UCSD-AML1 (cell line): ENCODE results near the gene CTLA4.
A peak's percentile ranks its signal among the peaks of the same experiment; 100 is the strongest.

Experiments
- DNase-seq: peaks from one replicate; lab custom pipeline; 2025; ENCODE audit not compliant: unreplicated experiment; lab: John Stamatoyannopoulos, UW

The CTLA4 gene

GRCh38 chr2:203867561-203868200 is at the start of gene CTLA4:
Gene CTLA4, plus strand, starts transcription at chr2:203867771. Its CDS starts 172 bp downstream, at chr2:203867943.
- DNase-seq: no peak

- no peak for DNase-seq
These were observed 48.9 kb upstream of the CTLA4 start for GRCh38 chr2:203818656-203819055.

GRCh38 chr2:203819434-203820133 is 48.0 kb upstream of the CTLA4 start:
- DNase-seq: no peak

- DNase-seq: no peak
These were observed 46.6 kb upstream of the CTLA4 start for GRCh38 chr2:203820969-203821368.

GRCh38 chr2:203822240-203822639 is 45.3 kb upstream of the CTLA4 start:
- no peak for DNase-seq

DNA sequence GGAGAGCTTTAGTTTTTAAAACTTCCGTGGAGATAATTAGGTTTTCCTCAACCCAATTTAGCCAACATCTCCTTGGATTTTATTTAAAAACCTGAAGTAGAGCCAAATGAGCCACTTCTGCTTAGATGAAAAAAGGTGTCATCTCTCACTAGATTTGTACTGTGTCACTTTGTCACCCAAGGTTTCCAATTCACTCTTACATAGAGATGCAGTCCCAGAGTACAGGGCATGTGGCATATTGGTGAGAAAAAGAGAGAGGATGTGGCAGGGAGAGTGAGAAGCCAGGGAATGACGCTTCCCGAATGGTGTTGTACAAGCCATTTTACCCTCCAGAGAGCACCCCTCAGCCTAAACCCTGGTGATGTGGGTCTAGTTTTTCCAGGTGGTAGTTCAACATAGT is 44.4 kb upstream of the CTLA4 start:
- DNase-seq: no peak

- no peak for DNase-seq
These were observed 43.5 kb upstream of the CTLA4 start for GRCh38 chr2:203824057-203824456.

- no peak for DNase-seq
These were observed 43.0 kb upstream of the CTLA4 start for GRCh38 chr2:203824603-203825002.

GRCh38 chr2:203826704-203827103 is 40.9 kb upstream of the CTLA4 start:
- DNase-seq: no peak

DNA sequence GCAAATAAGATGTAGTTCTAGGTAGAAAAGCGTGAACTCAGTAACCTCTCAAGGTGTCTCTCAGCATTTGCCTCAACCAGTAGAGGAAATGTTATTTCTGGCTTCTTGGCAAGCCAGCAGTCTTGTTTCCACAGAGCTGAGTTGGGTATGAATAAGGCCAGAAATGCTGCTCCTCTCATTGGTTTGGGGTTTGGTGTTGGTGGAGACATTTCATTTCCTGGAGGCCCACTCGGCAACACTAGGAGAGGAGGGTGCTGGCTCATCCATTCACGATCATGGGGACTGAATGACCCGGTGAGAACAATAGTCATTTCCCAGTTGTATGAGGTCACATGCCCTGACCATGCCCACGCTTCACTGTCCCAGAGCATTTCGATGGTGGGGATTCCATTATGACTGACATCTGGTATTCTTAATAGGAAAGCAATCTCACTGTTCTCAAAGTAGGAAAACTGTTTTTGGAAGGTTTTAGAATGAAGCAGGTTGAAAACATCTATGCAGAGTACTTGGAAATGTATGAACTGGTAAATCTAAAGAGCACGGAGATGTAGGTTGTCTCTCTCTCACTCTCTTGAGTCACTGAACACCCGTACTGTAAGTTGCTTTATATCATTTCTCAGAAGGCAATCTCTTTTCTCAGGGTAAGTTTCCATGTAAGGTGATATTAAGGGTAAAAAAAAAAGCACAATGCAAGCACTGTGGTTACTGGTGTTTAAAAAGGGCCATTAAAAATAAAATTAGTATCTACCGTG is 37.1 kb upstream of the CTLA4 start:
- no peak for DNase-seq

- no peak for DNase-seq
These were observed 32.2 kb upstream of the CTLA4 start for GRCh38 chr2:203835420-203835819.

DNA sequence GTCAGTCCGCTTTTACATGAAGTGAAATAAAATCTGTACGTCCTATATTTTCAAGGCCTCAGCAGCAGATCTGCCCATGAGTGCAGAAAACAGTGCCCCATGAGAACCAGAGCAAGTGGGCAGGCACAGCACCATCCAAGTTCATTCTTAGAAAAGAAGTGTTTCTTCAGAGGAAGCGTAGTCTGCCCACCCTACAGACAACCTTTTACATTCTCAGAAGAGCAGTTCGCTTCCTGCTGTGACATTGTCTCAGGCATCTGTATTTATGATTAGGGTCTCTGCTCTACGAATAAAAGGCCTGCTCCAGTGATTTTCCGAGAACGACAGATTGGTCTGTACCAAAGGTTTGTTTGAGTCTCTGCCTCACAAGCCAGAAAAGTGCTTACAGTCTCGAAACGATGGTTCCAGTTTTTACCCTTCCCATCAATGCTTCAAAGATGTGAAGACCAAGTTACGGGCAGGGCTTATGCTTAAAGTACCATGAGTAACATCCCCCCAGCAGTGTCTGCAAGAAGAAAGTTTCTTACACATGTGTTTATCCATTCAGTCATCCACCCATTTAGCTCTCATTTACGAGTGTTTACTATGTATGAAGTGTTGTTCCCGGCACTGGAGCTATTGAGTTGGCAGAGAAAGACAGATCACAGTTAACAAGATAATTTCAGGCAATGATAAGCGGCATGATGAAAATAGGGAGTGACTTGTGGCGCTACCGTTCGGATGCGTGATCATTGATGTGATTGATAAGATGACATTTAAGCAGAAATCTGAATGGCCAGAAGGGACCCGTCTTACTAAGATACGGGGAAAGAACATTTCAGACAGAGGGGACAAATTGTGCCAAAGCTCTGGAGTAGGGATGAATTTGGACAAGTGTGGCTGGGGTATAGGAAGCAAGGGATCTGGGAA is 31.4 kb upstream of the CTLA4 start:
- DNase-seq: no peak

- DNase-seq: peak; percentile 17
These were observed 26.8 kb upstream of the CTLA4 start for GRCh38 chr2:203840655-203841205.

GRCh38 chr2:203841654-203842053 is 25.9 kb upstream of the CTLA4 start:
- DNase-seq: no peak

DNA sequence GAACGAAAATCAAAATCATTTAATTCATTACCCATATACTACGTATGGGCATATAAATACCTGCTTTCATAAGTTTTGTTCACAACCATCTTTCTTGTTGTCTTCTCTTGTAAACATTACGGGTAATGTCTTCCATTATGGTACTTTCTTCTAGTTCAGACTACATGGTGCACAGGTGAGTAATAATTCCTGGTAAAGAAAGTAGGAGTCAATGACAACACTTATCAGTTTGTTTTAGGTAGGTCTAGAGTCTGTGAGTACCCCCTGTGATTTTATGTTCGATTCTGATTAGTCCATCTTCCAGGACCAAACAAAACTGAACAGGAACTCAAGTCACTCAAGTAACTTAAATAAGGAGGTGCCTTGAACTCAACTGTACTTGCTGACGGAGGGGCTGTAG is 25.2 kb upstream of the CTLA4 start:
- no peak for DNase-seq

- DNase-seq: no peak
These were observed 21.0 kb upstream of the CTLA4 start for GRCh38 chr2:203846490-203847105.

GRCh38 chr2:203849010-203849409 is 18.6 kb upstream of the CTLA4 start:
- DNase-seq: no peak

- no peak for DNase-seq
These were observed 14.8 kb upstream of the CTLA4 start for GRCh38 chr2:203852760-203853159.

DNA sequence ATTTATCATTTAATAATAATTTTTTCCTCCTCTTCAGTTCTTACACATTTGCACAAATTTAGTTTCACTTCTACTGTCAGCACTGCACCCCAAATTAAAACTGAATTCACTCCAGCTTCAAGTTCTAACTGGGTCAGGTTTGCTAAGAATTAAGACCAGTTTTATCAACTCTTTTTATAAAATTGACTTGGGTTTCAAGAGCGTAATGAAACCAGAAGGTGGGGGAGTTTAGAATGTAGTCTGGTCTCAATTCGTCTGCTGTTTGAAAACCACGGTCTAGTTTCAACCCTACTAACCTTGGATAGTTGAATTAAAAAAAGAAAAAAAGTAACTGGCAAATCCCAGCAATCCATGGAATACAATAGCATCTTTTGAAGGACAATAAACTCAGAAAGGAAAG is 14.3 kb upstream of the CTLA4 start:
- DNase-seq: no peak

- DNase-seq: no peak
These were observed 13.8 kb upstream of the CTLA4 start for GRCh38 chr2:203853722-203854121.
